Endothelial cell of umbilical vein (primary cell): Measurements from ENCODE around the gene ZNF507. TPM values are rescaled to one million over a fixed set of nuclear protein-coding genes. Genes with fewer than 3 reads are reported as not detected.
"Not testable (repeated sequence)": the region's sequence is repeated elsewhere in the genome, so short reads cannot be mapped to it uniquely, and the experiment has no call there.

Experiments used
- BruUV-seq: library from RNA; stranded (reverse); fragments of 400-500 nt; replicated peaks from 2 replicates; lab custom pipeline; 2021; lab: Mats Ljungman, UMichigan
- CTCF ChIA-PET: fragments of 300-600, 350-600 bp; sonication (Branson Sonifier 250); formaldehyde crosslinking; loops from one replicate; lab custom pipeline; 2021; ENCODE audit warnings: antibody characterized with exemption, inconsistent platforms; lab: Charles Lee
- POLR2A ChIA-PET: fragments of 300-600, 350-600 bp; sonication (Branson Sonifier 250); formaldehyde crosslinking; loops from one replicate; lab custom pipeline; 2021; ENCODE audit warnings: antibody characterized with exemption, inconsistent platforms; lab: Charles Lee
- DNase-seq: peaks from one replicate; pipeline ENCODE4 v3.0.0-alpha.2; 2011; ENCODE audit warnings: low read depth, low spot score
- FAIRE-seq: peaks from 2 replicates; lab custom pipeline; 2011; peaks lifted over from hg19 to GRCh38; lab: Jason Lieb, UNC
- H2AFZ ChIP-seq: 2 replicates; pipeline ENCODE4 v1.6.0; 2012; ENCODE audit warnings: low read depth, low read length, control low read depth, inconsistent platforms
- H3K27ac ChIP-seq: 2 replicates; pipeline ENCODE4 v1.5.1; 2011; ENCODE audit warnings: low read depth, mild to moderate bottlenecking, control low read depth, low read length, moderate library complexity; ENCODE audit not compliant: insufficient read depth
- H3K27me3 ChIP-seq, 2 experiments: 2 replicates each; pipeline versions ENCODE4 v1.6.0 to v1.6.1; 2011; ENCODE audit warnings: low read length in 2 of 2, mixed read lengths in 1 of 2; ENCODE audit not compliant: control insufficient read depth in 2 of 2, insufficient read depth in 2 of 2
- H3K36me3 ChIP-seq, 2 experiments: 2 replicates in 1 of 2; 3 replicates in 1 of 2; pipeline ENCODE4 v1.5.1; 2011; ENCODE audit warnings: low read length in 2 of 2, mild to moderate bottlenecking in 1 of 2, moderate library complexity in 1 of 2; ENCODE audit not compliant: control insufficient read depth in 2 of 2, insufficient read depth in 2 of 2; ENCODE audit errors: extremely low read depth in 1 of 2
- H3K4me1 ChIP-seq: 3 replicates; pipeline ENCODE4 v1.5.1; 2011; ENCODE audit warnings: mild to moderate bottlenecking, low read length; ENCODE audit not compliant: control insufficient read depth, insufficient read depth; ENCODE audit errors: extremely low read depth
- H3K4me2 ChIP-seq: 2 replicates; pipeline ENCODE4 v1.6.1; 2011; ENCODE audit warnings: low read length, control low read depth, mixed read lengths; ENCODE audit not compliant: insufficient read depth
- H3K4me3 ChIP-seq, 3 experiments: fragments of 200-600 bp in 1 of 3; sonication (generic), shearing (Covaris generic) in 1 of 3; replicated peaks in 1 of 3; 2 replicates each; pipeline ENCODE4 v1.5.1; 2011 to 2016; ENCODE audit warnings: control low read depth in 3 of 3, low read length in 3 of 3, mild to moderate bottlenecking in 2 of 3, inconsistent platforms in 1 of 3, low read depth in 1 of 3, moderate library complexity in 1 of 3; ENCODE audit not compliant: insufficient read depth in 1 of 3
- H3K79me2 ChIP-seq: 2 replicates; pipeline ENCODE4 v1.6.0; 2012; ENCODE audit warnings: low read length, inconsistent platforms; ENCODE audit not compliant: control insufficient read depth, insufficient read depth
- H3K9ac ChIP-seq: replicated peaks from 2 replicates; pipeline ENCODE3; 2011; ENCODE audit warnings: low read length, control low read depth; ENCODE audit not compliant: insufficient read depth; ENCODE audit errors: extremely low read depth
- H3K9me1 ChIP-seq: replicated peaks from 3 replicates; pipeline ENCODE4 v1.6.0; 2011; ENCODE audit warnings: mild to moderate bottlenecking, low read length; ENCODE audit not compliant: control insufficient read depth, insufficient read depth; ENCODE audit errors: extremely low read depth
- H3K9me3 ChIP-seq: replicated peaks from 2 replicates; pipeline ENCODE4 v1.5.1; 2012; ENCODE audit warnings: low read length, inconsistent platforms; ENCODE audit not compliant: control insufficient read depth, insufficient read depth
- H4K20me1 ChIP-seq: replicated peaks from 2 replicates; pipeline ENCODE3; 2011; ENCODE audit warnings: mild to moderate bottlenecking, low read length; ENCODE audit not compliant: control insufficient read depth, insufficient read depth; ENCODE audit errors: extremely low read depth
- CTCF ChIP-seq, 2 donors: IDR thresholded peaks; 1 replicate in 1 of 2; 2 replicates in 1 of 2; pipeline ENCODE4 v1.5.1; 2011; ENCODE audit warnings: low read length in 2 of 2, mild to moderate bottlenecking in 2 of 2, moderate library complexity in 2 of 2, control low read depth in 1 of 2, inconsistent platforms in 1 of 2, low read depth in 1 of 2; ENCODE audit not compliant: insufficient read depth in 1 of 2; ENCODE audit errors: extremely low read depth in 1 of 2
- FOS ChIP-seq: IDR thresholded peaks from 2 replicates; pipeline ENCODE4 v1.6.1; 2011; ENCODE audit warnings: mild to moderate bottlenecking, low read length, moderate library complexity, borderline replicate concordance; ENCODE audit not compliant: insufficient read depth
- GATA2 ChIP-seq: IDR thresholded peaks from 2 replicates; pipeline ENCODE4 v1.7.0; 2011; ENCODE audit warnings: low read depth, mild to moderate bottlenecking, moderate library complexity, mixed read lengths, low read length; ENCODE audit not compliant: insufficient read length, insufficient read depth
- dilution Hi-C: fragments of 300-500 bp; cut with MboI; formaldehyde crosslinking; loops from one replicate; pipeline ENCODE4 v1.15.0; 2019; ENCODE audit warnings: low sequenced_read_pairs; ENCODE audit not compliant: extremely low pct_ligation_motif_present
- intact Hi-C: fragments of 100-400 bp; cut with micrococcal nuclease; formaldehyde crosslinking; loops from one replicate; pipeline ENCODE4 v1.10.0; 2022
- polyA plus RNA-seq, 4 experiments: library from polyadenylated mRNA; depleted of rRNA in 3 of 4; stranded (reverse) in 3 of 4; unstranded in 1 of 4; fragments of >200 nt; gene quantifications; 2 replicates each; pipeline versions ENCODE4 v1.2.1 to v1.2.3, GENCODE V29; 2011 to 2012; ENCODE audit warnings: missing spikeins in 1 of 4
- total RNA-seq: library from RNA; stranded (reverse); gene quantifications from 2 replicates; pipeline ENCODE4 v1.2.3, GENCODE V29; 2021

The ZNF507 gene
- total and polyA plus RNA-seq, 2 donors (not counting 3 experiments of a cell fraction or from before 2014, with no cell fraction given), result 6.8 to 23.0 TPM

GRCh38 chr19:32377088-32377487 is 31.7 kb downstream of the ZNF507 start:
- DNase-seq, H2AFZ ChIP-seq, H3K27me3 ChIP-seq, intact Hi-C loops, H3K9me1 ChIP-seq, H3K4me2 ChIP-seq, BruUV-seq, H3K9ac ChIP-seq, dilution Hi-C loops, FAIRE-seq, CTCF ChIA-PET, H3K4me3 ChIP-seq, H3K9me3 ChIP-seq, H4K20me1 ChIP-seq, H3K79me2 ChIP-seq, H3K27ac ChIP-seq, POLR2A ChIA-PET: not testable (repeated sequence)
- peaks cover 0 to 13% of the 10 kb centered on the region in 2 experiments for H3K36me3 ChIP-seq
- TF ChIP-seq CTCF (IDR thresholded peaks at IDR 0.05; ENCODE audit: extremely low read depth in 1 of 2, insufficient read depth in 1 of 2, low read depth in 1 of 2, low read length in 2 of 2), result peak; percentile 5 to 15
- H3K4me1 ChIP-seq, result peaks cover 22% of the 10 kb centered on the region

GRCh38 chr19:32380269-32380668 is 34.9 kb downstream of the ZNF507 start:
- TF ChIP-seq FOS (no peak), GATA2 (no peak)
- H3K9me1 ChIP-seq, result no peaks in the 10 kb centered on the region
- no peak overlapping the region for H3K27ac ChIP-seq
- peaks cover 4 to 14% of the 10 kb centered on the region in 2 experiments for H3K36me3 ChIP-seq
- intact Hi-C loops (no loop called here), dilution Hi-C loops (no loop called here)
- CTCF ChIA-PET, result no interaction called here
- H2AFZ ChIP-seq, result no peak overlapping the region
- POLR2A ChIA-PET, result no interaction called here
- H3K79me2 ChIP-seq, result no peaks in the 10 kb centered on the region
- no peak for FAIRE-seq
- BruUV-seq, result no TSS peak
- no peak overlapping the region for H3K4me3 ChIP-seq
- H3K9me3 ChIP-seq, result no peaks in the 10 kb centered on the region
- no peak overlapping the region for H3K4me2 ChIP-seq
- H3K9ac ChIP-seq, result no peak overlapping the region
- H3K27me3 ChIP-seq, result no peaks in the 10 kb centered on the region
- no peak for DNase-seq
- H3K4me1 ChIP-seq, result no peaks in the 10 kb centered on the region
- no peaks in the 10 kb centered on the region for H4K20me1 ChIP-seq
